ENCODE measurements around the gene KIAA0930.

Gene KIAA0930

DNA sequence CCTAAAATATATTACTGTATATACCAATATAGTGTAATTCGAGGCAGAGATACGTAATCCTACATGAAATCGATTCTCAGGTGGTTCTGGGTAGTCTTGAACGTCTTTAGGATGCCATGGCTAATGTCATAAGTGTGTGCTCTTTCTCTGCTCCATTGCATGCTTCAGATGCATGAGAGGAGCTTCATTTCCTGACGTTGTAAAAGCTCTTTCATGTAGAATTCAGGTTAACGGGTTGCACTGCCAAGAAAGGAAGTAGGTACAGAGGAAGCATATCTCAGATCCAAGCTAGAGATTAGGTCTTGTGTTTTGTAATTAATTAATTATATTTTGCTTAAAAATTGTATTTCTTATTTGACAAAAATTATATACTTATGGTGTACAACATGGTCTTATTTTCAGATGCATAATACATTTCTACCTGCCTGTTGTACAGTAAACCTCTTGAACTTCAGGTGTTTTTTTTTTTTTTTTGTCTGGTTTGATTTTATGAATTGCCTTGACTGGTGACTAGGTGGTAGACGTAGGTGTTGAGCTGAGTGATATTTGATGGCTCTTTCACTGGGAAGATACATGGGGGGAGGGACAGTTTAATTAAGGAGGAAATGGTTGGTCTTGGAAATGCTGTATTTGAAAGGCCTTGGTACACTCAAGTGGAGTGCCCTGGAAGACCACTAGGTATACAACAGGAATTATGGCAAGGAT, 67.7 kb downstream of the KIAA0930 start (continued):
- TF ChIP-seq, protein P1, sequence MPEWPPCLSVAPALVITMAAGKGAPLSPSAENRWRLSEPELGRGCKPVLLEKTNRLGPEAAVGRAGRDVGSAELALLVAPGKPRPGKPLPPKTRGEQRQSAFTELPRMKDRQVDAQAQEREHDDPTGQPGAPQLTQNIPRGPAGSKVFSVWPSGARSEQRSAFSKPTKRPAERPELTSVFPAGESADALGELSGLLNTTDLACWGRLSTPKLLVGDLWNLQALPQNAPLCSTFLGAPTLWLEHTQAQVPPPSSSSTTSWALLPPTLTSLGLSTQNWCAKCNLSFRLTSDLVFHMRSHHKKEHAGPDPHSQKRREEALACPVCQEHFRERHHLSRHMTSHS (tag by site-specific recombination; IDR thresholded peaks at IDR 0.05), result no peak

DNA sequence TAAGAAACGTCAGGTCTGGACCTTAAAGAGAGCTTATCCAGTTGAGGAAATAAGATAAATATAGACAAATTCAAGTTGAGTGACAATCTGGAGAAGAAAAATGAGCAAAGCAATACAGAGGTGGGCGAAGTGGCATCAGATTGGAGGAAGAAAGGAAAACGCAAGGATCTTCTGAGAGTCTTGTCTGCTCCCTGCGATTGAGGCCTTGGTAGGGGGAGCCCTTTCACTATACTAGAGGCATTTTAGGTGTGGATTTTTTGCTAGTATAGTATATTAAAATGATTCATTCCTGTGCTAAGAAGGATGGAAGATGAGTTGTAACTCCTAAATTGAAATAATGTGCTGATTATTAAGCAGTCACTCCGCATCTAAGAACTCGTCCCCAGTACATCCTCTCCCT, 68.9 kb downstream of the KIAA0930 start:
- H3K27ac ChIP-seq (ENCODE audit: extremely low read depth, low read depth, low read length), result no peak overlapping the region
- POLR2A ChIA-PET, result no interaction called here
- H3K4me3 ChIP-seq (ENCODE audit: low read depth, low read length), result no peak overlapping the region
- no peaks in the 10 kb centered on the region for H3K9me3 ChIP-seq (ENCODE audit: control insufficient read depth, insufficient read depth, low read depth, low read length)
- CTCF ChIA-PET, result interaction anchor here (0.6 to 1.5 kb wide), 3 partner anchors 33 to 61 kb away, joined by 3 to 4 read pairs (median 3); no protein-coding TSS in a partner anchor
- TF ChIP-seq ZNF514 (tag by site-specific recombination; IDR thresholded peaks at IDR 0.05) (no peak), ZNF658 (tag by site-specific recombination; IDR thresholded peaks at IDR 0.05) (no peak), ZNF169 (tag by site-specific recombination; IDR thresholded peaks at IDR 0.05) (no peak)
- peaks cover 89 to 100% of the 10 kb centered on the region in 2 experiments for H3K36me3 ChIP-seq (ENCODE audit: control insufficient read depth in 2 of 2, insufficient read depth in 1 of 2, low read length in 2 of 2)
- no peaks in the 10 kb centered on the region for H3K4me1 ChIP-seq (ENCODE audit: control insufficient read depth, insufficient read depth, low read length)

DNA sequence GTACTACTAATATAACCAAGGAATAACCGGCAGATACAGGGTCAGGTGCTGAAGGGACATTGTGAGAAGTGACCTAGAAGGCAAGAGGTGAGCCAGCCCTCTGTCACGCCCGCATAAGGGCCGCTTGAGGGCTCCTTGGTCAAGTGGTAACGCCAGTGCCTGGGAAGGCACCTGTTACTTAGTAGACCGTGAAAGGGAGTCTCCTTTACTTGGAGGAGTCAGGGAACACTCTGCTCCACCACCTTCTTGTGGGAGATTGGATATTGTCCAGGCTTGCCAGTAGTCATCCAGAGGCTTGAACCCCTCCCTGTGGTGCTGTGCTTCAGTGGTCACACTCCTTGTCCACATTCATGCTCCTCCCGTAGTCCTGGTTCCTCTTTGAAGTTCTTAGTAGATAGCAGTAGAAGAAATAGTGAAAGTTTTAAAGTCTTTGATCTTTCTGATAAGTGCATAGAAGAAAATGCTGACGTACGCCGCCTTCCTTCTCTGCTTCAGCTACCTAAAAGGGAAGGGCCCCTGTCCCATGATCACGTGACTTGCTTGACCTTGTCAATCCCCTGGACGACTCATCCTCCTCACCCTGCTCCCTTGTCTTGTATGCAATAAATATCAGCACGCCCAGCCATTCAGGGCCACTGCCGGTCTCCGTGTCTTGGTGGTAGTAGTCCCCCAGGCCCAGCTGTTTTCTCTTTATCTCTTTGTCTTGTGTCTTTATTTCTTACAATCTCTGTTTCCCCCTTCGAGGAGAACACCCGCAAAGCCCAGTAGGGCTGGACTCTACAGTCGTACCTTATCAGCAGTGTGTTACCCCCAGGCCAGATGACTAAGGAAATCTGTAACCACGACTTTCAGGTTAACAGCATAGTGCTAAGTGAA, 70.9 kb downstream of the KIAA0930 start:
- POLR2A ChIA-PET, result interaction anchor here (0.6 kb wide), 1 partner anchor 303 kb away, joined by 3 read pairs; no protein-coding TSS in a partner anchor

More for the DNA sequence above, 70.9 kb downstream of the KIAA0930 start:
- Histone ChIP-seq H3K4me1 (ENCODE audit: control insufficient read depth, insufficient read depth, low read length) (peaks cover 9% of the 10 kb centered on the region), H3K36me3 (ENCODE audit: control insufficient read depth in 2 of 2, insufficient read depth in 1 of 2, low read length in 2 of 2) (peaks cover 85 to 89% of the 10 kb centered on the region in 2 experiments), H3K4me3 (ENCODE audit: low read depth, low read length) (no peak overlapping the region), H3K27ac (ENCODE audit: extremely low read depth, low read depth, low read length) (no peak overlapping the region), H3K9me3 (ENCODE audit: control insufficient read depth, insufficient read depth, low read depth, low read length) (no peaks in the 10 kb centered on the region)
- TF ChIP-seq, protein P2, sequence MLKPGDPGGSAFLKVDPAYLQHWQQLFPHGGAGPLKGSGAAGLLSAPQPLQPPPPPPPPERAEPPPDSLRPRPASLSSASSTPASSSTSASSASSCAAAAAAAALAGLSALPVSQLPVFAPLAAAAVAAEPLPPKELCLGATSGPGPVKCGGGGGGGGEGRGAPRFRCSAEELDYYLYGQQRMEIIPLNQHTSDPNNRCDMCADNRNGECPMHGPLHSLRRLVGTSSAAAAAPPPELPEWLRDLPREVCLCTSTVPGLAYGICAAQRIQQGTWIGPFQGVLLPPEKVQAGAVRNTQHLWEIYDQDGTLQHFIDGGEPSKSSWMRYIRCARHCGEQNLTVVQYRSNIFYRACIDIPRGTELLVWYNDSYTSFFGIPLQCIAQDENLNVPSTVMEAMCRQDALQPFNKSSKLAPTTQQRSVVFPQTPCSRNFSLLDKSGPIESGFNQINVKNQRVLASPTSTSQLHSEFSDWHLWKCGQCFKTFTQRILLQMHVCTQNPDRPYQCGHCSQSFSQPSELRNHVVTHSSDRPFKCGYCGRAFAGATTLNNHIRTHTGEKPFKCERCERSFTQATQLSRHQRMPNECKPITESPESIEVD (tag by site-specific recombination; IDR thresholded peaks at IDR 0.05), result no peak
- TF ChIP-seq MEIS1 (CRISPR knock-in tag; IDR thresholded peaks at IDR 0.05; ENCODE audit: borderline replicate concordance) (no peak), ZNF155 (tag by site-specific recombination; IDR thresholded peaks at IDR 0.05) (no peak), SP3 (tag by site-specific recombination; IDR thresholded peaks at IDR 0.05) (no peak), KLF7 (tag by site-specific recombination; IDR thresholded peaks at IDR 0.05; ENCODE audit: borderline replicate concordance) (no peak)
- TF ChIP-seq, protein P3, sequence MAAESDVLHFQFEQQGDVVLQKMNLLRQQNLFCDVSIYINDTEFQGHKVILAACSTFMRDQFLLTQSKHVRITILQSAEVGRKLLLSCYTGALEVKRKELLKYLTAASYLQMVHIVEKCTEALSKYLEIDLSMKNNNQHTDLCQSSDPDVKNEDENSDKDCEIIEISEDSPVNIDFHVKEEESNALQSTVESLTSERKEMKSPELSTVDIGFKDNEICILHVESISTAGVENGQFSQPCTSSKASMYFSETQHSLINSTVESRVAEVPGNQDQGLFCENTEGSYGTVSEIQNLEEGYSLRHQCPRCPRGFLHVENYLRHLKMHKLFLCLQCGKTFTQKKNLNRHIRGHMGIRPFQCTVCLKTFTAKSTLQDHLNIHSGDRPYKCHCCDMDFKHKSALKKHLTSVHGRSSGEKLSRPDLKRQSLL (tag by site-specific recombination; IDR thresholded peaks at IDR 0.05), result no peak
- TF ChIP-seq, protein P4, sequence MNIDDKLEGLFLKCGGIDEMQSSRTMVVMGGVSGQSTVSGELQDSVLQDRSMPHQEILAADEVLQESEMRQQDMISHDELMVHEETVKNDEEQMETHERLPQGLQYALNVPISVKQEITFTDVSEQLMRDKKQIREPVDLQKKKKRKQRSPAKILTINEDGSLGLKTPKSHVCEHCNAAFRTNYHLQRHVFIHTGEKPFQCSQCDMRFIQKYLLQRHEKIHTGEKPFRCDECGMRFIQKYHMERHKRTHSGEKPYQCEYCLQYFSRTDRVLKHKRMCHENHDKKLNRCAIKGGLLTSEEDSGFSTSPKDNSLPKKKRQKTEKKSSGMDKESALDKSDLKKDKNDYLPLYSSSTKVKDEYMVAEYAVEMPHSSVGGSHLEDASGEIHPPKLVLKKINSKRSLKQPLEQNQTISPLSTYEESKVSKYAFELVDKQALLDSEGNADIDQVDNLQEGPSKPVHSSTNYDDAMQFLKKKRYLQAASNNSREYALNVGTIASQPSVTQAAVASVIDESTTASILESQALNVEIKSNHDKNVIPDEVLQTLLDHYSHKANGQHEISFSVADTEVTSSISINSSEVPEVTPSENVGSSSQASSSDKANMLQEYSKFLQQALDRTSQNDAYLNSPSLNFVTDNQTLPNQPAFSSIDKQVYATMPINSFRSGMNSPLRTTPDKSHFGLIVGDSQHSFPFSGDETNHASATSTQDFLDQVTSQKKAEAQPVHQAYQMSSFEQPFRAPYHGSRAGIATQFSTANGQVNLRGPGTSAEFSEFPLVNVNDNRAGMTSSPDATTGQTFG (tag by site-specific recombination; IDR thresholded peaks at IDR 0.05; ENCODE audit: borderline replicate concordance), result no peak
- CTCF ChIA-PET, result interaction anchor here (0.6 kb wide), 1 partner anchor 110 kb away, joined by 3 read pairs; no protein-coding TSS in a partner anchor
